HCT116 (cell line): ENCODE data around the gene SCT. TPM values are rescaled to one million over a fixed set of nuclear protein-coding genes. Genes with fewer than 3 reads are reported as not detected.

ENCODE experiments used
- ATAC-seq: fragments of 200-7000 bp; cut with Tn5 transposase; 2 replicates; pipeline ENCODE4 v1.9.1; 2020; ENCODE audit warnings: mild to moderate bottlenecking, moderate library complexity
- BruUV-seq: library from RNA; stranded (reverse); fragments of 400-500 nt; replicated peaks from 2 replicates; lab custom pipeline; 2021; lab: Mats Ljungman, UMichigan
- CTCF ChIA-PET: fragments of 300-600 bp; sonication (Branson Sonifier 250); formaldehyde crosslinking; loops from one replicate; lab custom pipeline; 2021; ENCODE audit warnings: antibody characterized with exemption; lab: Charles Lee
- POLR2A ChIA-PET: fragments of 300-600, 350-600 bp; sonication (Branson Sonifier 250); formaldehyde crosslinking; loops from one replicate; lab custom pipeline; 2021; ENCODE audit warnings: antibody characterized with exemption; lab: Charles Lee
- RAD21 ChIA-PET, 2 experiments: fragments of 300-600 bp; sonication (Branson Sonifier 250); formaldehyde crosslinking; loops; one replicate each; lab custom pipeline; 2023; ENCODE audit warnings: low total read pairs in 2 of 2; ENCODE audit not compliant: uncharacterized antibody in 2 of 2, unreplicated experiment in 2 of 2, low non-redundant PET in 1 of 2; lab: Charles Lee
- DNase-seq: peaks from one replicate; pipeline ENCODE4 v3.0.0-alpha.2; 2010; ENCODE audit warnings: low read depth, low spot score
- H2AFZ ChIP-seq: fragments of 200-600 bp; shearing (Covaris generic), sonication (generic); 2 replicates; pipeline ENCODE4 v1.6.1; 2017; ENCODE audit warnings: low read depth, mixed run types, mixed read lengths, antibody characterized with exemption, low read length; ENCODE audit not compliant: poor library complexity, severe bottlenecking
- H3K27ac ChIP-seq: 2 replicates; pipeline ENCODE4 v1.5.1; 2012; ENCODE audit warnings: low read depth, low read length
- H3K27me3 ChIP-seq: fragments of 200-600 bp; sonication (generic); 2 replicates; pipeline ENCODE4 v1.6.1; 2016; ENCODE audit warnings: mixed run types, low read length, mixed read lengths; ENCODE audit not compliant: insufficient read depth
- H3K36me3 ChIP-seq, 2 experiments: fragments of 200-500 bp in 1 of 2; fragments of 200-600 bp in 1 of 2; sonication (Bioruptor generic) in 1 of 2; sonication (generic) in 1 of 2; 2 replicates each; pipeline versions ENCODE4 v1.5.1 to v1.6.1; 2014 to 2016; ENCODE audit warnings: low read length in 2 of 2, inconsistent platforms in 1 of 2, mixed read lengths in 1 of 2, mixed run types in 1 of 2; ENCODE audit not compliant: insufficient read depth in 2 of 2, control insufficient read depth in 1 of 2
- H3K4me1 ChIP-seq, 2 experiments: fragments of 200-600 bp in 1 of 2; sonication (generic) in 1 of 2; 2 replicates each; pipeline versions ENCODE4 v1.5.1 to v1.6.1; 2012 to 2017; ENCODE audit warnings: low read length in 2 of 2, inconsistent platforms in 1 of 2, mild to moderate bottlenecking in 1 of 2, mixed read lengths in 1 of 2, mixed run types in 1 of 2, moderate library complexity in 1 of 2; ENCODE audit not compliant: insufficient read depth in 2 of 2, control insufficient read depth in 1 of 2
- H3K4me2 ChIP-seq: fragments of 200-600 bp; sonication (generic); 2 replicates; pipeline ENCODE4 v1.6.1; 2017; ENCODE audit warnings: mixed run types, low read length, mixed read lengths
- H3K4me3 ChIP-seq, 2 experiments: fragments of 200-600 bp in 1 of 2; sonication (generic) in 1 of 2; replicated peaks in 1 of 2; 2 replicates each; pipeline ENCODE4 v1.5.1; 2011 to 2016; ENCODE audit warnings: low read length in 2 of 2, control low read depth in 1 of 2, low read depth in 1 of 2, mild to moderate bottlenecking in 1 of 2, mixed read lengths in 1 of 2, mixed run types in 1 of 2
- H3K79me2 ChIP-seq: fragments of 200-600 bp; sonication (generic); 2 replicates; pipeline ENCODE4 v1.6.1; 2017; ENCODE audit warnings: mild to moderate bottlenecking, mixed run types, low read length, moderate library complexity, mixed read lengths; ENCODE audit not compliant: insufficient read depth
- H3K9ac ChIP-seq: fragments of 200-600 bp; sonication (generic); 2 replicates; pipeline ENCODE4 v1.6.1; 2016; ENCODE audit warnings: low read length, mixed read lengths
- H3K9me2 ChIP-seq: fragments of 200-600 bp; sonication (generic), shearing (Covaris generic); 2 replicates; pipeline ENCODE4 v1.6.1; 2017; ENCODE audit warnings: mixed run types, mild to moderate bottlenecking, moderate library complexity; ENCODE audit not compliant: insufficient read depth
- H3K9me3 ChIP-seq, 2 experiments: fragments of 200-500 bp in 1 of 2; fragments of 200-600 bp in 1 of 2; sonication (Bioruptor generic) in 1 of 2; sonication (generic) in 1 of 2; 2 replicates each; pipeline ENCODE4 v1.6.1; 2014 to 2017; ENCODE audit warnings: low read length in 2 of 2, mixed read lengths in 2 of 2, inconsistent platforms in 1 of 2, low read depth in 1 of 2, mild to moderate bottlenecking in 1 of 2, mixed run types in 1 of 2, moderate library complexity in 1 of 2; ENCODE audit not compliant: control insufficient read depth in 1 of 2, insufficient read depth in 1 of 2
- H4K20me1 ChIP-seq: fragments of 200-600 bp; sonication (generic), shearing (Covaris generic); 2 replicates; pipeline ENCODE4 v1.6.1; 2017; ENCODE audit warnings: mixed run types, mild to moderate bottlenecking, moderate library complexity; ENCODE audit not compliant: insufficient read depth
- CBX3 ChIP-seq: IDR thresholded peaks from 2 replicates; pipeline ENCODE4 v1.6.1; 2012; ENCODE audit warnings: low read depth
- EGR1 ChIP-seq: IDR thresholded peaks from 2 replicates; pipeline ENCODE4 v1.6.1; 2012; ENCODE audit warnings: low read depth
- JUND ChIP-seq: IDR thresholded peaks from 2 replicates; pipeline ENCODE4 v1.6.1; 2012
- POLR2A ChIP-seq: IDR thresholded peaks from 2 replicates; pipeline ENCODE4 v1.7.0; 2011; ENCODE audit warnings: borderline replicate concordance; ENCODE audit not compliant: insufficient read depth, insufficient read length; ENCODE audit errors: extremely low read depth
- POLR2AphosphoS5 ChIP-seq: IDR thresholded peaks from 2 replicates; pipeline ENCODE4 v1.6.1; 2011; ENCODE audit warnings: mild to moderate bottlenecking, low read depth, low read length, moderate library complexity
- SP1 ChIP-seq: IDR thresholded peaks from 2 replicates; pipeline ENCODE4 v1.6.1; 2012; ENCODE audit warnings: low read depth
- SRF ChIP-seq: IDR thresholded peaks from 2 replicates; pipeline ENCODE4 v1.6.1; 2012; ENCODE audit warnings: low read depth
- TCF7L2 ChIP-seq: IDR thresholded peaks from 2 replicates; pipeline ENCODE4 v1.7.0; 2011; ENCODE audit warnings: borderline replicate concordance, inconsistent platforms; ENCODE audit not compliant: insufficient read depth, insufficient read length; ENCODE audit errors: extremely low read depth
- YY1 ChIP-seq: IDR thresholded peaks from 2 replicates; pipeline ENCODE4 v1.6.1; 2011; ENCODE audit warnings: low read length, low read depth, moderate library complexity, mild to moderate bottlenecking; ENCODE audit not compliant: insufficient replicate concordance; ENCODE audit errors: extremely low read depth
- ZFX ChIP-seq: fragments of 450-650 bp; IDR thresholded peaks from 2 replicates; pipeline ENCODE4 v1.6.1; 2017
- intact Hi-C: fragments of 100-400 bp; cut with micrococcal nuclease; formaldehyde crosslinking; loops from 2 replicates; pipeline ENCODE4 v1.10.0; 2022
- total RNA-seq: library from RNA; stranded (reverse); gene quantifications from one replicate; pipeline ENCODE4 v1.2.1, GENCODE V29; 2021; ENCODE audit not compliant: unreplicated experiment
- TF ChIP-seq, protein P1 (sequence below): IDR thresholded peaks from 2 replicates; pipeline ENCODE4 v1.6.1; 2011; ENCODE audit warnings: mild to moderate bottlenecking, low read length, moderate library complexity; ENCODE audit not compliant: insufficient replicate concordance; ENCODE audit errors: extremely low read depth
- TF ChIP-seq, protein P2 (sequence below): IDR thresholded peaks from 2 replicates; pipeline ENCODE4 v1.6.1; 2012; ENCODE audit warnings: low read depth
- TF ChIP-seq, protein P3 (sequence below): IDR thresholded peaks from 2 replicates; pipeline ENCODE4 v1.6.1; 2012

SCT gene
- total RNA-seq, 1 experiment from 2014 or later, result not detected

DNA sequence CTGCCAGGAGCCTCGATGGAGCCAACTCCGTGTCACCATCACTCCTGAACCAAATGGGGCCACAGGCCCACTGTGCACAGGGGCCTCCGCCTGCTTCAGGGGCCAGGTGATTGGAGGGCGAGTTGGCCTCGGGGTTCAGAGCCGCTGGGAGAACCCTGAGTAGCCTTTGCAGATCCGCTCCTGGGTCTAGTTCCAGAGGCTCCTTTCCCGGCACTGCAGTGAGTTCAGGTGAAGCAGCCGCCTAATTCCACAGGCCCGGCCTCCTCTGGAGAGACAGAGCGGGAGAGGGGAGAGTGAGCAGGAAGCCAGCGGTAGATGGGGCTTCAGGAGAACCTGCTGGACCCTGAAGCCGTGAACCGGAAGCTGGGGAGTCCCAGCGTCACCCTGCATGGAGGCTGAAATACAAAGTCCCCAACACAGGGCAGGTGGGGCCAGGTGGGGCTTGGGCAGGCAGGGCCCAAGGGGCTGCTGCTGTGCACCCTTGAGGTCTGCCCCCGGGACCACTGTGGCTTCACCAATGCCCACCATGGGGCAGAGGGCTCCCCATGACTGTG, 32.6 kb upstream of the SCT start:
- no peak overlapping the region for H3K4me3 ChIP-seq
- no peak overlapping the region for H3K4me2 ChIP-seq
- H3K4me1 ChIP-seq, result no peaks in the 10 kb centered on the region
- ChIA-PET CTCF (no interaction called here), RAD21 (no interaction called here), POLR2A (interaction anchor here (0.6 kb wide), 1 partner anchor 558 kb away, joined by 3 read pairs; no protein-coding TSS in a partner anchor)
- no peaks in the 10 kb centered on the region for H3K9me3 ChIP-seq
- no peak overlapping the region for H3K27ac ChIP-seq
- H3K36me3 ChIP-seq, result peaks cover 0 to 2% of the 10 kb centered on the region in 2 experiments; a peak in 1 of 4 replicates
- no peak overlapping the region for H3K9ac ChIP-seq
- DNase-seq (no peak), ATAC-seq (no peak)
- BruUV-seq, result no TSS peak
- no peak overlapping the region for H2AFZ ChIP-seq
- no peaks in the 10 kb centered on the region for H4K20me1 ChIP-seq
- peaks cover 3% of the 10 kb centered on the region; the same call in 1 of the 2 replicates for H3K79me2 ChIP-seq
- no peaks in the 10 kb centered on the region for H3K9me2 ChIP-seq
- H3K27me3 ChIP-seq, result no peaks in the 10 kb centered on the region
- TF ChIP-seq SRF (no peak), POLR2AphosphoS5 (no peak), CBX3 (no peak), POLR2A (no peak), JUND (no peak), ZFX (no peak), SP1 (no peak), TCF7L2 (no peak), EGR1 (no peak), YY1 (no peak)
- TF ChIP-seq, protein P1, sequence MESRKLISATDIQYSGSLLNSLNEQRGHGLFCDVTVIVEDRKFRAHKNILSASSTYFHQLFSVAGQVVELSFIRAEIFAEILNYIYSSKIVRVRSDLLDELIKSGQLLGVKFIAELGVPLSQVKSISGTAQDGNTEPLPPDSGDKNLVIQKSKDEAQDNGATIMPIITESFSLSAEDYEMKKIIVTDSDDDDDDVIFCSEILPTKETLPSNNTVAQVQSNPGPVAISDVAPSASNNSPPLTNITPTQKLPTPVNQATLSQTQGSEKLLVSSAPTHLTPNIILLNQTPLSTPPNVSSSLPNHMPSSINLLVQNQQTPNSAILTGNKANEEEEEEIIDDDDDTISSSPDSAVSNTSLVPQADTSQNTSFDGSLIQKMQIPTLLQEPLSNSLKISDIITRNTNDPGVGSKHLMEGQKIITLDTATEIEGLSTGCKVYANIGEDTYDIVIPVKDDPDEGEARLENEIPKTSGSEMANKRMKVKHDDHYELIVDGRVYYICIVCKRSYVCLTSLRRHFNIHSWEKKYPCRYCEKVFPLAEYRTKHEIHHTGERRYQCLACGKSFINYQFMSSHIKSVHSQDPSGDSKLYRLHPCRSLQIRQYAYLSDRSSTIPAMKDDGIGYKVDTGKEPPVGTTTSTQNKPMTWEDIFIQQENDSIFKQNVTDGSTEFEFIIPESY, result no peak
- TF ChIP-seq, protein P2, sequence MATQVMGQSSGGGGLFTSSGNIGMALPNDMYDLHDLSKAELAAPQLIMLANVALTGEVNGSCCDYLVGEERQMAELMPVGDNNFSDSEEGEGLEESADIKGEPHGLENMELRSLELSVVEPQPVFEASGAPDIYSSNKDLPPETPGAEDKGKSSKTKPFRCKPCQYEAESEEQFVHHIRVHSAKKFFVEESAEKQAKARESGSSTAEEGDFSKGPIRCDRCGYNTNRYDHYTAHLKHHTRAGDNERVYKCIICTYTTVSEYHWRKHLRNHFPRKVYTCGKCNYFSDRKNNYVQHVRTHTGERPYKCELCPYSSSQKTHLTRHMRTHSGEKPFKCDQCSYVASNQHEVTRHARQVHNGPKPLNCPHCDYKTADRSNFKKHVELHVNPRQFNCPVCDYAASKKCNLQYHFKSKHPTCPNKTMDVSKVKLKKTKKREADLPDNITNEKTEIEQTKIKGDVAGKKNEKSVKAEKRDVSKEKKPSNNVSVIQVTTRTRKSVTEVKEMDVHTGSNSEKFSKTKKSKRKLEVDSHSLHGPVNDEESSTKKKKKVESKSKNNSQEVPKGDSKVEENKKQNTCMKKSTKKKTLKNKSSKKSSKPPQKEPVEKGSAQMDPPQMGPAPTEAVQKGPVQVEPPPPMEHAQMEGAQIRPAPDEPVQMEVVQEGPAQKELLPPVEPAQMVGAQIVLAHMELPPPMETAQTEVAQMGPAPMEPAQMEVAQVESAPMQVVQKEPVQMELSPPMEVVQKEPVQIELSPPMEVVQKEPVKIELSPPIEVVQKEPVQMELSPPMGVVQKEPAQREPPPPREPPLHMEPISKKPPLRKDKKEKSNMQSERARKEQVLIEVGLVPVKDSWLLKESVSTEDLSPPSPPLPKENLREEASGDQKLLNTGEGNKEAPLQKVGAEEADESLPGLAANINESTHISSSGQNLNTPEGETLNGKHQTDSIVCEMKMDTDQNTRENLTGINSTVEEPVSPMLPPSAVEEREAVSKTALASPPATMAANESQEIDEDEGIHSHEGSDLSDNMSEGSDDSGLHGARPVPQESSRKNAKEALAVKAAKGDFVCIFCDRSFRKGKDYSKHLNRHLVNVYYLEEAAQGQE, result no peak
- TF ChIP-seq, protein P3, sequence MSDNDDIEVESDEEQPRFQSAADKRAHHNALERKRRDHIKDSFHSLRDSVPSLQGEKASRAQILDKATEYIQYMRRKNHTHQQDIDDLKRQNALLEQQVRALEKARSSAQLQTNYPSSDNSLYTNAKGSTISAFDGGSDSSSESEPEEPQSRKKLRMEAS, result no peak
- intact Hi-C loops, result no loop called here
